Measurements from ENCODE around the gene HIVEP1. TPM values are rescaled to one million over a fixed set of nuclear protein-coding genes. Genes with fewer than 3 reads are reported as not detected.

Gene HIVEP1
- total RNA-seq, 3 donors from 2014 or later, result 24.2 to 26.1 (median 25.8) TPM

GRCh38 chr6:12110523-12111362, 98.6 kb downstream of the HIVEP1 start:
- Mint-ChIP-seq H3K4me1 (ENCODE audit: low read depth) (peaks cover 53% of the 10 kb centered on the region), H3K36me3 (ENCODE audit: insufficient read depth) (peaks cover 32% of the 10 kb centered on the region), H3K9me3 (no peaks in the 10 kb centered on the region), H3K27me3 (ENCODE audit: low read depth) (no peaks in the 10 kb centered on the region), H3K4me3 (no peak overlapping the region)
- no peak for DNase-seq
- ATAC-seq, result peak in 1 of 2 donors; percentile 37

GRCh38 chr6:12111363-12111670, 99.2 kb downstream of the HIVEP1 start:
- H3K9me3 Mint-ChIP-seq, result peaks cover 5% of the 10 kb centered on the region
- no peak for DNase-seq
- ATAC-seq, result no peak
- no peaks in the 10 kb centered on the region for H3K27me3 Mint-ChIP-seq (ENCODE audit: low read depth)
- H3K4me3 Mint-ChIP-seq, result no peak overlapping the region
- H3K36me3 Mint-ChIP-seq (ENCODE audit: insufficient read depth), result peaks cover 32% of the 10 kb centered on the region
- H3K4me1 Mint-ChIP-seq (ENCODE audit: low read depth), result peaks cover 56% of the 10 kb centered on the region

GRCh38 chr6:12112540-12113189, 100.6 kb downstream of the HIVEP1 start:
- Mint-ChIP-seq H3K36me3 (ENCODE audit: insufficient read depth) (peaks cover 41% of the 10 kb centered on the region), H3K4me1 (ENCODE audit: low read depth) (peaks cover 57% of the 10 kb centered on the region), H3K4me3 (no peak overlapping the region), H3K27me3 (ENCODE audit: low read depth) (no peaks in the 10 kb centered on the region), H3K9me3 (peaks cover 14% of the 10 kb centered on the region)
- ATAC-seq (no peak), DNase-seq (no peak)

DNA sequence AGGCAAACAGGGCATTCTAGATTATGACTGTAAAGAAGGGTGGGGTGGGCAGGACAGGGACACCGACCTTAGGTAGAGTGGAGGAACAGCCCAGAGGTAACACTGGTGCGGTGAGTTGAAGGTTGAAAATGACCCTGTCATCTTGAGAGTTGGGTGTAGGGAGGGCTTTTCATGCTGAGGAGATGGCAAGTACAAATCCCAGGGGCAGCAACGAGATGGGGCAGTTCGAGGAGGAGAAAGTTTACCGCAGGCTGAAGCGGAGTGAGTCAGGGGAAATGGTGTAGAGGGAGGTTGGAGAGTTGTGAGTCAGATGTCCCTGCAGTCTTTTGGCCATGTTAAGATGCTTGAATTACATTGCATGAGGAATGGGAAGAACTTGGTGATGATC, 101.1 kb downstream of the HIVEP1 start:
- no peak for DNase-seq
- peak; percentile 46 to 63 for ATAC-seq
- Mint-ChIP-seq H3K36me3 (ENCODE audit: insufficient read depth) (peaks cover 42% of the 10 kb centered on the region), H3K9me3 (peaks cover 14% of the 10 kb centered on the region), H3K4me1 (ENCODE audit: low read depth) (peaks cover 59% of the 10 kb centered on the region), H3K27me3 (ENCODE audit: low read depth) (no peaks in the 10 kb centered on the region), H3K4me3 (peak overlapping the region; percentile 6)

GRCh38 chr6:12114055-12114503, 102.0 kb downstream of the HIVEP1 start:
- ATAC-seq, result no peak
- Mint-ChIP-seq H3K36me3 (ENCODE audit: insufficient read depth) (peaks cover 44% of the 10 kb centered on the region), H3K4me1 (ENCODE audit: low read depth) (peaks cover 68% of the 10 kb centered on the region), H3K9me3 (peaks cover 14% of the 10 kb centered on the region), H3K4me3 (no peak overlapping the region), H3K27me3 (ENCODE audit: low read depth) (no peaks in the 10 kb centered on the region)
- DNase-seq, result no peak

DNA sequence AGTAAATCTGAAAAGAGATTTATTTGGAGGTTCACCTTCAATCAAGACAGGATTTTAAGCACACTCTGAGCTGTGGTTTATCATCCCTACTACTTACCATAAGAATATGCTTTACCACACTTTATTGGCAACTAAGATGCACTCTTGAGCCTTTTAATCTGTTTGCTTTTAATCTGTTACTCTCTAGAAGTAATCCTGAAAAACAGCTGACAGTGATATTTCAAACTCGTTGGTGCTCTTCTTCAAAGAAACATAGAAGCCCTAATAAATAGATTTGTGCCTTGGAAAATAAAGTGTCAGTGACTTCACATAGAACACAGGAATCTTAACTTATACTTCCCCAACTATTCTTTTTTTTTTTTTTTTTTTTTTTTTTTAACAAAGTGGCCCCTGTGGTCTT, 102.9 kb downstream of the HIVEP1 start:
- peaks cover 39% of the 10 kb centered on the region for H3K36me3 Mint-ChIP-seq (ENCODE audit: insufficient read depth)
- H3K4me3 Mint-ChIP-seq, result no peak overlapping the region
- DNase-seq (no peak), ATAC-seq (no peak)
- H3K9me3 Mint-ChIP-seq, result peaks cover 14% of the 10 kb centered on the region
- H3K4me1 Mint-ChIP-seq (ENCODE audit: low read depth), result peaks cover 68% of the 10 kb centered on the region
- H3K27me3 Mint-ChIP-seq (ENCODE audit: low read depth), result no peaks in the 10 kb centered on the region

- Mint-ChIP-seq H3K4me1 (ENCODE audit: low read depth) (peaks cover 67% of the 10 kb centered on the region), H3K4me3 (no peak overlapping the region), H3K27me3 (ENCODE audit: low read depth) (no peaks in the 10 kb centered on the region), H3K9me3 (peaks cover 14% of the 10 kb centered on the region), H3K36me3 (ENCODE audit: insufficient read depth) (peaks cover 41% of the 10 kb centered on the region)
- ATAC-seq (no peak), DNase-seq (no peak)
These were observed 103.4 kb downstream of the HIVEP1 start for GRCh38 chr6:12115492-12115891.

DNA sequence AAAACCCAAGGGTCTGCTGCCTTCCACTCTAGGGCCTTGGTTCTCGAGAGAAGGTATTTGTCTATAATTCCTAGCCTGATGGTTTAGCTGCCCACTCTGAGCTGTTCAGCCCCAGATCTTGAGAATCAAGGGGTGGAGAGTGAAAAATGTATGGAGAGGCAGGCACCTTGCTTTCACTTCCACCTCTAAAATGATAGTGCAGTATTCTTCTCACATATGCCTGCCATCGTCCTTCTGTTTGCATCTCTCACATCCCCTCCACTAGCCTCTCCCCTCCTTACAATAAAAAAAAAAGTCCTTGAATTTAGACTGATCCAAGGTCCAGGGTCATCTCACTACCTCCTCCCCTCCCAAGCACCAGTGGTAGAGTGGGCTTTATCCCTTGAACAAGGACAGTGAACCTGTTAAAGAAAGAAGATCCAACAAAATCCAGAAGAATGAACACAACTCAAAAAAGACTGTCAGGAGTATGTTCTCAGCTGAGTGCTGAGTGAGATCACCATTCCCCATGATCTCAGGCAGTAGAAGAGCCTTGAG, 104.2 kb downstream of the HIVEP1 start:
- H3K4me1 Mint-ChIP-seq (ENCODE audit: low read depth), result peaks cover 62% of the 10 kb centered on the region
- H3K9me3 Mint-ChIP-seq, result peaks cover 14% of the 10 kb centered on the region
- DNase-seq (no peak), ATAC-seq (no peak)
- no peaks in the 10 kb centered on the region for H3K27me3 Mint-ChIP-seq (ENCODE audit: low read depth)
- H3K36me3 Mint-ChIP-seq (ENCODE audit: insufficient read depth), result peaks cover 44% of the 10 kb centered on the region
- no peak overlapping the region for H3K4me3 Mint-ChIP-seq

DNA sequence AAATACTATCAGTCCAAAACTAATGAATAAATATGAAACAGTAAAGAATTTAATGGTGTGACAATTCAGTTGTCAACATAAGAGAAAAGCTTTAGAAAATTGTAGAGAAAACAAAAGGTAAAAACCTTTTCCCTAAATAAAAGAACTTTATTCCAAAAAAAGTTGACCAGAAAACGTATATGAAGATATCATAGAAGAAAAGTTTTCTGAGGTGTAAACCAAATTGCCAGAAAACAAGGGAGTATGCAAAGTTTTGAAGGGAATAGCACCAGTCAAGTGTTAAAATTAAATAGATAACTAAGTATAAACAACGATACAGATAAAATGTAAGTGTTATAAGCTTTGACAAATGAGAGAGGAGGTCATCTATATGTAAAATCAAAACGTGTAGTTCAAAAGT, 104.9 kb downstream of the HIVEP1 start:
- Mint-ChIP-seq H3K4me1 (ENCODE audit: low read depth) (peaks cover 60% of the 10 kb centered on the region), H3K36me3 (ENCODE audit: insufficient read depth) (peaks cover 48% of the 10 kb centered on the region), H3K9me3 (peaks cover 14% of the 10 kb centered on the region), H3K4me3 (no peak overlapping the region), H3K27me3 (ENCODE audit: low read depth) (no peaks in the 10 kb centered on the region)
- DNase-seq, result no peak
- no peak for ATAC-seq

- peaks cover 49% of the 10 kb centered on the region for H3K36me3 Mint-ChIP-seq (ENCODE audit: insufficient read depth)
- no peak for ATAC-seq
- peaks cover 48% of the 10 kb centered on the region for H3K4me1 Mint-ChIP-seq (ENCODE audit: low read depth)
- no peak for DNase-seq
- peaks cover 14% of the 10 kb centered on the region for H3K9me3 Mint-ChIP-seq
- H3K4me3 Mint-ChIP-seq, result no peak overlapping the region
- no peaks in the 10 kb centered on the region for H3K27me3 Mint-ChIP-seq (ENCODE audit: low read depth)
These were observed 106.5 kb downstream of the HIVEP1 start for GRCh38 chr6:12118607-12119006.

GRCh38 chr6:12119085-12119588, 107.0 kb downstream of the HIVEP1 start:
- DNase-seq (no peak), ATAC-seq (peak; percentile 87)
- peaks cover 51% of the 10 kb centered on the region for H3K36me3 Mint-ChIP-seq (ENCODE audit: insufficient read depth)
- peaks cover 14% of the 10 kb centered on the region for H3K9me3 Mint-ChIP-seq
- H3K4me3 Mint-ChIP-seq, result peak overlapping the region; percentile 0
- peaks cover 48% of the 10 kb centered on the region for H3K4me1 Mint-ChIP-seq (ENCODE audit: low read depth)
- no peaks in the 10 kb centered on the region for H3K27me3 Mint-ChIP-seq (ENCODE audit: low read depth)

DNA sequence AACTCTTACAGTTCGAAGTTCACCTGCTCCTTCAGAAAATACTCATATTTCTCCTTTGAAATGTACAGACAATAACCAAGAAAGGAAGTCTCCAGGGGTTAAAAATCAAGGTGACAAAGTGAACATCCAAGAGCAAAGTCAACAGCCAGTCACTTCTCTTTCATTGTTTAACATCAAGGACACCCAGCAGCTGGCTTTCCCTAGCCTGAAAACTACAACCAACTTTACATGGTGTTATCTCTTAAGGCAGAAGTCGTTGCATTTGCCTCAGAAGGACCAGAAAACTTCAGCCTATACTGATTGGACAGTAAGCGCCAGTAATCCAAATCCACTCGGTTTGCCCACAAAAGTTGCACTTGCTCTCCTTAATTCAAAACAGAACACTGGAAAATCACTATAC, 113.3 kb downstream of the HIVEP1 start:
- H3K4me3 Mint-ChIP-seq, result no peak overlapping the region
- no peak for ATAC-seq
- no peaks in the 10 kb centered on the region for H3K9me3 Mint-ChIP-seq
- peaks cover 53% of the 10 kb centered on the region for H3K36me3 Mint-ChIP-seq (ENCODE audit: insufficient read depth)
- peaks cover 42% of the 10 kb centered on the region for H3K4me1 Mint-ChIP-seq (ENCODE audit: low read depth)
- no peak for DNase-seq
- no peaks in the 10 kb centered on the region for H3K27me3 Mint-ChIP-seq (ENCODE audit: low read depth)

DNA sequence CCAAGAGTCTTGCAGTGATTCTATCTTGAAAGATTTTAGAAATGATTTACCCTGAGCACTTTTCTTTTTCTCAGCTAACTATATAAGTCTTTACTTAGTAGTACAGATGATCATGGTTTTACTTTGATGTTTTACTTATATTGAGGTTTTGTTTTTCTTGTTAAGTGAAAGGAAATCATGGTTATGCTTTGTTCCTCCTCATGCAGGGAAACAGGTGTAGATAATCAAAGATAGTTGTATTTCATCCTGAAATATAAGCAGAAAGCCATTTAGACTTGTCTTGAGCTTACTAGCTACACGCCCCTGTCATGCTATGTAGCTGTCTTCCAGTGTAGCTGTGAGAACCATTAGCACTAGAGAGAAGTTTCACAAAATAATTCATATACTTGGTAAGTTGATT, 113.9 kb downstream of the HIVEP1 start:
- Mint-ChIP-seq H3K4me3 (no peak overlapping the region), H3K27me3 (ENCODE audit: low read depth) (no peaks in the 10 kb centered on the region), H3K9me3 (no peaks in the 10 kb centered on the region), H3K36me3 (ENCODE audit: insufficient read depth) (peaks cover 49% of the 10 kb centered on the region), H3K4me1 (ENCODE audit: low read depth) (peaks cover 41% of the 10 kb centered on the region)
- DNase-seq, result no peak
- no peak for ATAC-seq

- no peak for DNase-seq
- H3K9me3 Mint-ChIP-seq, result no peaks in the 10 kb centered on the region
- ATAC-seq, result no peak
- H3K4me3 Mint-ChIP-seq, result no peak overlapping the region
- no peaks in the 10 kb centered on the region for H3K27me3 Mint-ChIP-seq (ENCODE audit: low read depth)
- H3K4me1 Mint-ChIP-seq (ENCODE audit: low read depth), result peaks cover 37% of the 10 kb centered on the region
- peaks cover 32% of the 10 kb centered on the region for H3K36me3 Mint-ChIP-seq (ENCODE audit: insufficient read depth)
These were observed 117.4 kb downstream of the HIVEP1 start for GRCh38 chr6:12129523-12129922.

Measured in activated T-cell treated with anti-CD3 and anti-CD28 coated beads, Interleukin-2, amount 50 U/mL, for 4 hours (primary cell).